GM19099 (cell line): ENCODE data around the gene GMEB2.

ENCODE experiments used
- POLR2A ChIP-seq: IDR thresholded peaks from 3 replicates; pipeline ENCODE4 v1.6.1; 2011; ENCODE audit warnings: low read depth; ENCODE audit not compliant: insufficient read length; ENCODE audit errors: extremely low read depth

The GMEB2 gene

GRCh38 chr20:63588641-63589041 is 38.3 kb downstream of the GMEB2 start:
- TF ChIP-seq POLR2A = no peak

- no peak for TF ChIP-seq POLR2A
These were observed 38.9 kb downstream of the GMEB2 start for GRCh38 chr20:63587776-63588591.

- TF ChIP-seq POLR2A = no peak
These were observed 39.6 kb downstream of the GMEB2 start for GRCh38 chr20:63587256-63587655.

- no peak for TF ChIP-seq POLR2A
These were observed 40.1 kb downstream of the GMEB2 start for GRCh38 chr20:63586797-63587196.

GRCh38 chr20:63585616-63586565 is 41.0 kb downstream of the GMEB2 start:
- TF ChIP-seq POLR2A = no peak

- TF ChIP-seq POLR2A = no peak
These were observed 44.4 kb downstream of the GMEB2 start for GRCh38 chr20:63582382-63583063.

- TF ChIP-seq POLR2A = no peak
These were observed 46.0 kb downstream of the GMEB2 start for GRCh38 chr20:63580796-63581461.

- no peak for TF ChIP-seq POLR2A
These were observed 47.7 kb downstream of the GMEB2 start for GRCh38 chr20:63579017-63579694.

GRCh38 chr20:63578224-63579016 is 48.5 kb downstream of the GMEB2 start:
- TF ChIP-seq POLR2A = no peak

GRCh38 chr20:63577317-63577894 is 49.5 kb downstream of the GMEB2 start:
- no peak for TF ChIP-seq POLR2A

GRCh38 chr20:63576311-63576710 is 50.6 kb downstream of the GMEB2 start:
- no peak for TF ChIP-seq POLR2A

GRCh38 chr20:63574829-63575743 is 51.8 kb downstream of the GMEB2 start:
- no peak for TF ChIP-seq POLR2A
